HEK293 (cell line): ENCODE data around the gene UCP2.

Experiments used
- GLIS2 ChIP-seq: fragments of 450-650 bp; formaldehyde crosslinking; IDR thresholded peaks from 2 replicates; pipeline ENCODE4 v1.5.1; 2016; ENCODE audit warnings: missing biosample characterization, missing genetic modification characterization
- KLF10 ChIP-seq: fragments of 450-650 bp; IDR thresholded peaks from 2 replicates; pipeline ENCODE4 v1.5.1; 2018; ENCODE audit warnings: missing biosample characterization, mild to moderate bottlenecking, missing genetic modification characterization
- MYNN ChIP-seq: fragments of 450-650 bp; formaldehyde crosslinking; IDR thresholded peaks from 2 replicates; pipeline ENCODE4 v1.5.1; 2016; ENCODE audit warnings: missing biosample characterization, missing genetic modification characterization, borderline replicate concordance
- OVOL3 ChIP-seq: fragments of 450-650 bp; formaldehyde crosslinking; IDR thresholded peaks from 2 replicates; pipeline ENCODE4 v1.5.1; 2016; ENCODE audit warnings: missing biosample characterization, missing genetic modification characterization
- SCRT2 ChIP-seq: fragments of 450-650 bp; formaldehyde crosslinking; IDR thresholded peaks from 2 replicates; pipeline ENCODE4 v1.5.1; 2016; ENCODE audit warnings: missing biosample characterization, missing genetic modification characterization
- SP7 ChIP-seq: fragments of 450-650 bp; formaldehyde crosslinking; IDR thresholded peaks from 2 replicates; pipeline ENCODE4 v1.5.1; 2016; ENCODE audit warnings: missing biosample characterization, missing genetic modification characterization
- ZBTB11 ChIP-seq: fragments of 450-650 bp; formaldehyde crosslinking; conservative IDR thresholded peaks from 2 replicates; pipeline ENCODE4 v1.5.1; 2016; ENCODE audit warnings: low read depth, missing biosample characterization, missing genetic modification characterization
- ZBTB8A ChIP-seq: fragments of 450-650 bp; formaldehyde crosslinking; IDR thresholded peaks from 2 replicates; pipeline ENCODE4 v1.5.1; 2016; ENCODE audit warnings: missing biosample characterization, missing genetic modification characterization
- ZFHX2 ChIP-seq: fragments of 450-650 bp; formaldehyde crosslinking; conservative IDR thresholded peaks from 2 replicates; pipeline ENCODE4 v1.5.1; 2016; ENCODE audit warnings: missing biosample characterization, missing genetic modification characterization
- ZIC2 ChIP-seq: fragments of 450-650 bp; formaldehyde crosslinking; IDR thresholded peaks from 2 replicates; pipeline ENCODE4 v1.5.1; 2016; ENCODE audit warnings: missing biosample characterization, missing genetic modification characterization
- ZNF155 ChIP-seq: fragments of 450-650 bp; formaldehyde crosslinking; IDR thresholded peaks from 2 replicates; pipeline ENCODE4 v1.5.1; 2016; ENCODE audit warnings: missing biosample characterization, missing genetic modification characterization
- ZNF169 ChIP-seq: fragments of 450-650 bp; formaldehyde crosslinking; IDR thresholded peaks from 2 replicates; pipeline ENCODE4 v1.5.1; 2016; ENCODE audit warnings: missing biosample characterization, missing genetic modification characterization
- ZNF18 ChIP-seq: fragments of 450-650 bp; formaldehyde crosslinking; IDR thresholded peaks from 2 replicates; pipeline ENCODE4 v1.5.1; 2016; ENCODE audit warnings: missing biosample characterization, missing genetic modification characterization
- ZNF202 ChIP-seq: fragments of 450-650 bp; formaldehyde crosslinking; IDR thresholded peaks from 2 replicates; pipeline ENCODE4 v1.5.1; 2016; ENCODE audit warnings: missing biosample characterization, missing genetic modification characterization, borderline replicate concordance
- ZNF280C ChIP-seq: fragments of 450-650 bp; formaldehyde crosslinking; IDR thresholded peaks from 2 replicates; pipeline ENCODE4 v1.5.1; 2016; ENCODE audit warnings: missing biosample characterization, missing genetic modification characterization
- ZNF280D ChIP-seq: fragments of 450-650 bp; formaldehyde crosslinking; IDR thresholded peaks from 2 replicates; pipeline ENCODE4 v1.5.1; 2016; ENCODE audit warnings: missing biosample characterization, missing genetic modification characterization
- ZNF302 ChIP-seq: fragments of 450-650 bp; formaldehyde crosslinking; IDR thresholded peaks from 2 replicates; pipeline ENCODE4 v1.5.1; 2016; ENCODE audit warnings: missing biosample characterization, missing genetic modification characterization, low read depth
- ZNF341 ChIP-seq: fragments of 450-650 bp; formaldehyde crosslinking; IDR thresholded peaks from 2 replicates; pipeline ENCODE4; 2016; ENCODE audit warnings: low read depth, missing biosample characterization, missing genetic modification characterization
- ZNF37A ChIP-seq: fragments of 450-650 bp; IDR thresholded peaks from 2 replicates; pipeline ENCODE4 v1.5.1; 2018; ENCODE audit warnings: missing biosample characterization, missing genetic modification characterization
- ZNF501 ChIP-seq: fragments of 450-650 bp; formaldehyde crosslinking; IDR thresholded peaks from 2 replicates; pipeline ENCODE4 v1.5.1; 2016; ENCODE audit warnings: missing biosample characterization, missing genetic modification characterization
- ZNF548 ChIP-seq: fragments of 450-650 bp; formaldehyde crosslinking; IDR thresholded peaks from 2 replicates; pipeline ENCODE4 v1.5.1; 2016; ENCODE audit warnings: missing biosample characterization, missing genetic modification characterization
- ZNF571 ChIP-seq: fragments of 450-650 bp; formaldehyde crosslinking; IDR thresholded peaks from 2 replicates; pipeline ENCODE4 v1.5.0; 2017; ENCODE audit warnings: missing biosample characterization, missing genetic modification characterization
- ZNF600 ChIP-seq: fragments of 450-650 bp; formaldehyde crosslinking; IDR thresholded peaks from 2 replicates; pipeline ENCODE4 v1.5.1; 2016; ENCODE audit warnings: missing biosample characterization, missing genetic modification characterization
- ZNF654 ChIP-seq: fragments of 450-650 bp; formaldehyde crosslinking; IDR thresholded peaks from 2 replicates; pipeline ENCODE4 v1.5.1; 2016; ENCODE audit warnings: low read depth, missing biosample characterization, missing genetic modification characterization
- ZNF660 ChIP-seq: fragments of 450-650 bp; IDR thresholded peaks from 2 replicates; pipeline ENCODE4 v1.5.1; 2018; ENCODE audit warnings: missing biosample characterization, mild to moderate bottlenecking, missing genetic modification characterization
- ZNF664 ChIP-seq: fragments of 450-650 bp; formaldehyde crosslinking; IDR thresholded peaks from 2 replicates; pipeline ENCODE4 v1.5.1; 2016; ENCODE audit warnings: missing biosample characterization, missing genetic modification characterization
- ZNF701 ChIP-seq: fragments of 450-650 bp; formaldehyde crosslinking; IDR thresholded peaks from 2 replicates; pipeline ENCODE4 v1.5.1; 2016; ENCODE audit warnings: missing biosample characterization, missing genetic modification characterization
- ZNF76 ChIP-seq: fragments of 450-650 bp; formaldehyde crosslinking; IDR thresholded peaks from 2 replicates; pipeline ENCODE4; 2016; ENCODE audit warnings: low read depth, missing biosample characterization, missing genetic modification characterization, borderline replicate concordance
- ZNF785 ChIP-seq: fragments of 450-650 bp; formaldehyde crosslinking; IDR thresholded peaks from 2 replicates; pipeline ENCODE4 v1.5.1; 2016; ENCODE audit warnings: missing biosample characterization, missing genetic modification characterization
- ZNF791 ChIP-seq: fragments of 450-650 bp; formaldehyde crosslinking; IDR thresholded peaks from 2 replicates; pipeline ENCODE4 v1.5.1; 2016; ENCODE audit warnings: missing biosample characterization, missing genetic modification characterization

The UCP2 gene

GRCh38 chr11:73982595-73982989 is at the start of gene UCP2 (continued):
- TF ChIP-seq ZNF280C (tag by site-specific recombination): no peak
- no peak for TF ChIP-seq ZNF664 (tag by site-specific recombination)
- TF ChIP-seq ZNF501 (tag by site-specific recombination): no peak
- no peak for TF ChIP-seq ZNF600 (tag by site-specific recombination)
- TF ChIP-seq ZNF202 (tag by site-specific recombination): no peak
- no peak for TF ChIP-seq ZNF548 (tag by site-specific recombination)
- no peak for TF ChIP-seq ZNF701
- peak; percentile 96 for TF ChIP-seq ZBTB8A
- TF ChIP-seq ZNF37A (tag by site-specific recombination): no peak
- TF ChIP-seq ZNF660 (tag by site-specific recombination): 0 out of 2 replicates have a peak, but pooled peaks have one; percentile 9
- TF ChIP-seq ZNF169 (tag by site-specific recombination): no peak
- no peak for TF ChIP-seq ZBTB11 (tag by site-specific recombination)
- no peak for TF ChIP-seq ZNF18
- TF ChIP-seq SCRT2 (tag by site-specific recombination): no peak
- no peak for TF ChIP-seq SP7
- peak; percentile 91 for TF ChIP-seq ZNF341 (tag by site-specific recombination)
- no peak for TF ChIP-seq ZNF571 (tag by site-specific recombination)
- no peak for TF ChIP-seq ZNF76 (tag by site-specific recombination)
- no peak for TF ChIP-seq ZNF302 (tag by site-specific recombination)
- no peak for TF ChIP-seq ZFHX2
- no peak for TF ChIP-seq OVOL3 (tag by site-specific recombination)
- peak; percentile 52; the same call in 1 of the 2 replicates for TF ChIP-seq ZNF785 (tag by site-specific recombination)
- TF ChIP-seq ZNF155 (tag by site-specific recombination): no peak
- no peak for TF ChIP-seq GLIS2 (tag by site-specific recombination)
- no peak for TF ChIP-seq KLF10 (tag by site-specific recombination)
- TF ChIP-seq ZIC2: peak; percentile 10
- TF ChIP-seq ZNF791 (tag by site-specific recombination): no peak
- no peak for TF ChIP-seq ZNF654 (tag by site-specific recombination)
- TF ChIP-seq MYNN: no peak
- TF ChIP-seq ZNF280D (tag by site-specific recombination): no peak
